CD4-positive, alpha-beta T cell treated with Interleukin-12 subunit alpha and Interleukin-12 subunit beta, for 1 hour (primary cell): Measurements from ENCODE around the gene DOK7.

Source experiments
- DNase-seq: peaks from one replicate; pipeline ENCODE4 v3.0.0-alpha.2; 2020

DOK7 gene

GRCh38 chr4:3464911-3465697 is 2.0 kb downstream of the DOK7 start:
- DNase-seq = no peak

- no peak for DNase-seq
Measured at GRCh38 chr4:3465698-3466671, 2.9 kb downstream of the DOK7 start.

GRCh38 chr4:3466691-3467600 is 3.8 kb downstream of the DOK7 start:
- DNase-seq = no peak

GRCh38 chr4:3467601-3468031 is 4.5 kb downstream of the DOK7 start:
- no peak for DNase-seq

GRCh38 chr4:3468154-3468553 is 5.0 kb downstream of the DOK7 start:
- no peak for DNase-seq

- DNase-seq = no peak
Measured at GRCh38 chr4:3468804-3469203, 5.7 kb downstream of the DOK7 start.

GRCh38 chr4:3469386-3470243 is 6.5 kb downstream of the DOK7 start:
- no peak for DNase-seq

GRCh38 chr4:3470244-3471097 is 7.4 kb downstream of the DOK7 start:
- DNase-seq = no peak

- no peak for DNase-seq
Measured at GRCh38 chr4:3471098-3471760, 8.1 kb downstream of the DOK7 start.

GRCh38 chr4:3471886-3472285 is 8.8 kb downstream of the DOK7 start:
- no peak for DNase-seq

GRCh38 chr4:3472411-3473141 is 9.5 kb downstream of the DOK7 start:
- no peak for DNase-seq

GRCh38 chr4:3473181-3473950 is 10.3 kb downstream of the DOK7 start:
- no peak for DNase-seq

- no peak for DNase-seq
Measured at GRCh38 chr4:3473996-3474765, 11.1 kb downstream of the DOK7 start.

- no peak for DNase-seq
Measured at GRCh38 chr4:3475041-3475712, 12.1 kb downstream of the DOK7 start.

GRCh38 chr4:3475713-3476260 is 12.7 kb downstream of the DOK7 start:
- no peak for DNase-seq

GRCh38 chr4:3476341-3476747 is 13.2 kb downstream of the DOK7 start:
- DNase-seq = no peak
